Measurements from ENCODE around the gene DVL1. TPM values are rescaled to one million over a fixed set of nuclear protein-coding genes. Genes with fewer than 3 reads are reported as not detected.
"Not testable (repeated sequence)": the region's sequence is repeated elsewhere in the genome, so short reads cannot be mapped to it uniquely, and the experiment has no call there.

The DVL1 gene
- total RNA-seq, 2 donors from 2014 or later: 66.2 to 101 TPM

- no peak overlapping the region for H3K4me3 ChIP-seq
- ATAC-seq (ENCODE audit: insufficient number of reproducible peaks, low FRiP score, low read depth): no peak
- TF ChIP-seq CTCF (IDR thresholded peaks at IDR 0.05): no peak
- DNase-seq (ENCODE audit: low spot score): no peak
- no peaks in the 10 kb centered on the region for H3K27me3 ChIP-seq (replicated peaks; ENCODE audit: insufficient read depth)
- H3K36me3 ChIP-seq: peaks cover 65% of the 10 kb centered on the region
- no peaks in the 10 kb centered on the region for H3K9me3 ChIP-seq
- no peaks in the 10 kb centered on the region for H3K4me1 ChIP-seq (ENCODE audit: control insufficient read depth in 1 of 2, low read depth in 2 of 2)
- no peak overlapping the region for H3K27ac ChIP-seq
Measured at GRCh38 chr1:1387098-1388077, 38.2 kb upstream of the DVL1 start.

GRCh38 chr1:1385931-1386330 is 36.7 kb upstream of the DVL1 start:
- H3K27me3 ChIP-seq (replicated peaks; ENCODE audit: insufficient read depth): no peaks in the 10 kb centered on the region
- no peak for ATAC-seq (ENCODE audit: insufficient number of reproducible peaks, low FRiP score, low read depth)
- no peak overlapping the region for H3K4me3 ChIP-seq
- H3K4me1 ChIP-seq (ENCODE audit: control insufficient read depth in 1 of 2, low read depth in 2 of 2): no peaks in the 10 kb centered on the region
- DNase-seq (ENCODE audit: low spot score): no peak
- peaks cover 52% of the 10 kb centered on the region for H3K36me3 ChIP-seq
- no peaks in the 10 kb centered on the region for H3K9me3 ChIP-seq
- no peak overlapping the region for H3K27ac ChIP-seq
- no peak for TF ChIP-seq CTCF (IDR thresholded peaks at IDR 0.05)

- H3K27me3 ChIP-seq (replicated peaks; ENCODE audit: insufficient read depth); DNase-seq (ENCODE audit: low spot score); H3K9me3 ChIP-seq; H3K4me1 ChIP-seq (ENCODE audit: control insufficient read depth in 1 of 2, low read depth in 2 of 2); H3K4me3 ChIP-seq; H3K27ac ChIP-seq; ATAC-seq (ENCODE audit: insufficient number of reproducible peaks, low FRiP score, low read depth): not testable (repeated sequence)
- H3K36me3 ChIP-seq: peaks cover 46% of the 10 kb centered on the region
Measured at GRCh38 chr1:1385339-1385738, 36.1 kb upstream of the DVL1 start.

- Histone ChIP-seq H3K4me1 (ENCODE audit: control insufficient read depth in 1 of 2, low read depth in 2 of 2) (no peaks in the 10 kb centered on the region), H3K36me3 (peaks cover 6% of the 10 kb centered on the region), H3K27me3 (replicated peaks; ENCODE audit: insufficient read depth) (no peaks in the 10 kb centered on the region), H3K9me3 (no peaks in the 10 kb centered on the region), H3K4me3 (no peak overlapping the region), H3K27ac (no peak overlapping the region)
- no peak for ATAC-seq (ENCODE audit: insufficient number of reproducible peaks, low FRiP score, low read depth)
- no peak for TF ChIP-seq CTCF (IDR thresholded peaks at IDR 0.05)
- no peak for DNase-seq (ENCODE audit: low spot score)
Measured at GRCh38 chr1:1381294-1381693, 32.1 kb upstream of the DVL1 start.

- ATAC-seq (ENCODE audit: insufficient number of reproducible peaks, low FRiP score, low read depth) (no peak), DNase-seq (ENCODE audit: low spot score) (no peak)
- TF ChIP-seq CTCF (IDR thresholded peaks at IDR 0.05): no peak
- Histone ChIP-seq H3K9me3 (no peaks in the 10 kb centered on the region), H3K36me3 (peaks cover 2% of the 10 kb centered on the region), H3K27me3 (replicated peaks; ENCODE audit: insufficient read depth) (no peaks in the 10 kb centered on the region), H3K27ac (no peak overlapping the region), H3K4me1 (ENCODE audit: control insufficient read depth in 1 of 2, low read depth in 2 of 2) (peaks cover 0 to 2% of the 10 kb centered on the region in 2 donors), H3K4me3 (no peak overlapping the region)
Measured at GRCh38 chr1:1380860-1381259, 31.6 kb upstream of the DVL1 start.
